GM19463 (cell line): Measurements from ENCODE around the gene GRIK4.

Source experiments
- ATAC-seq: cut with Tn5 transposase; IDR thresholded peaks from one replicate; pipeline ENCODE4 v1.9.1; 2021; ENCODE audit warnings: mild to moderate bottlenecking, moderate library complexity; ENCODE audit not compliant: unreplicated experiment

GRIK4 gene

DNA sequence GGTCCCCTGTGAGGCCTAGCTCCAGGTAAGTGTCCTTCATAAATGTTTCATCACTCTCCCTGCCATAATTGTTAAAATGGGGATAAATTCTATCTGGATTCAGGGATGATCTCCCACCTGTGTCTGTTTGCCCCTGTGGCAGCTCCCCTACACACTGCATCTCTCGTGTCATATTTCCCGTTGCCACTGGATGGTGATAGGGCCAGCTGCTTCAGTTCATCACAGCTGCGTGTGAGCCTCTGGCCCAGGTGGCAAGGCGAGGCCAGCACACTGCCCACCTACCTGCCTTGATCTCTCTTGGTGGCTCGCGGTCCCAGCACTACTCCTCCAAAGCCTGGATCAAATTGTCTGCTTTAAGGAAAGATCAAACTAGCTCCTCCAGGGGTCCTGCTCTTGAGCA is 187.4 kb downstream of the GRIK4 start:
- no peak for ATAC-seq

DNA sequence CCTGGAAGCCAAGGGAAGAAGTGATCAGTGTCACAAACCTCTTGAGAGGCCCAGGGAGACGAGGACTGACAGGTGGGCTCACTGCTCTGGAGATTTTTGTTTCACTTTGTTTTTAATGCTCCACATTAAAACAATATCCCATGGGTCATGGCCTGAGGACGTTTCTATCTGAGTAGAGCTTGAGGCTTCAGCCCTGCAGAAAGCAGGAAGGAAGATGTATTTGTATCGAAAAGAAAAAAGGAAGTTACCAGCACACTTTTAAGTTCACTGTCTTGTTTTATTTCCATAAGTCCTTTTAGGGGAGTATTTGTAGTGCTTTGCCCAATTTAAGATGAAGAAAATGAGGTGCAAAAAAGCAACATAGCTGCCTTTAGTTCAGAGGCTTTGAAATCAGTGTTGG is 191.1 kb downstream of the GRIK4 start:
- ATAC-seq = no peak

DNA sequence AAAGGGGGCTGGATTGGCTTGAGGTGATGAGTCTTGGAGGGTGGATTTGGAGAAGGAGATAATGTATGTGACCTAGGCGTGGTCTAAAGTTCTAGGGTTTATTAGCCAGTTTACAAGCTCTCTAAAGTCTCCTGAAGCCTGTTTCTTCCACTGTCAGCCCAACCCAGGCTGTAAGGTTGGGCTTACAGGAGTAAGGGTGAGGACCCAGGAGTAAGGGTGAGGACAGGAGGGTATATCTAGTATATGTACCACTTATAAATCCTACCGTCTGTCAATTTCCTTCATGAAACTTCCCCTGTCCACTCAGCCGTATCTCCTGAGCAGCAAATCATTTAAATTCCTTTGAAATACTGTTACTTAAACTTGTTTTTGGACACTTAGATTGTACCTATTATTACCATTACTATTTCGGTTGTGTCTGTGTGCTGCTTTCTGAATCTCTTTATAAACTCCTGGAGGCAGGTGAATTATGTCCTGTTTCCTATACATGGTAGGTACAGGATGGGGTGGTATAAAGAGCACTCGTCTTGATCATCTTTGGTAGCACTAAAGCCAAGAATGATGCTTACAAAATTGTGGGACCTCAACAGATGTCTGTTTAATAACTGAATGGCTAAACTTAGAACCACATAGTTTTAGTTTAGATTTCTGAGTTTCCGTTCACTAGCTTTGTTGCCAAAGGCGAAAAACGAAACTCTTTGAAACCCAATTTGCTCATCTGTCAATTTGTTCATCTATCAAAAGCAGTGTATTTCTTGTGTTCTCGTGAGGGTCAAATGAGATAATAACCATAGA is 192.0 kb downstream of the GRIK4 start:
- ATAC-seq = peak; percentile 70

DNA sequence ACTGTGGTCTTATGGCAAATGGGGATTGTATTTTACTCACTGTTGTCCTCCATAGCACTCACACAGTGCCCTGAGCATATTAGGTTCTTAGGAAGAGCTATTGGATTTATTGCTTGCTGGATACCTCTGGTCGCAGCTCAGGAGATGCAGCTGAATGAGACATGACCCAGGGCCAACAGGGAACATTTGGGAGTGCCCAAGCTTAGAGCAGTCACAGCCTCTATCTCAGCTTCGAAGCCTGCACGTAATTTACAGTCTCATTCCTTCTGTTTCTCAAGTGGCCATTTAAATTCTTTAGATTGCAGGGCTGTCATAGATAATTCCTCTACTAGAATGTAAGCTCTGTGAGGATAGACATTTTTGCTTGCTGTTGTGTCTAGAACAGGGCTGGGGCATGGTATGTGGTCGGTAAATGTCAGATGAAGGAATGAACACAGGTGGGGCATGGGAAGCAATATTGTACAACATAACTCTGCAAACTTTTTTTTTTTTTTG is 192.8 kb downstream of the GRIK4 start:
- ATAC-seq = peak; percentile 19

DNA sequence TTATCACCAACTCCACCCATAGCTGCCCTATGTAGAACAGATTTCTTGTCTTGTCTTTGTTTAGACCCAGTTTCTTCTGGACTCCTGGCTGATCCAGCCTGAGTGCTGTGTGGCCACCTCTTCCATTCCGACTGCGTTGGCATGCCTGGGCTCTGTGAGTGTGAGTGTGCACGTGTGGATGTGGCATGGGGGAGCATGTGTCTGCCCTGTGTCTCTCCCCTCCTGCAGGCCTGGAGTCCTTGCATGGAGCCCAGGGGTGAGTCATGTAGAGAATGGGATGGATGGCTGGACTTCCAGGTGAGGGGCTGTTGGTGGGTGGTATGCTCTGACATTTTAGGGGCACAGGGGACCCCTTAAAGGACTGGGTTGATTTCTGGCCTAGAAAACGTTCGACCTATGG is 194.7 kb downstream of the GRIK4 start:
- ATAC-seq = no peak

DNA sequence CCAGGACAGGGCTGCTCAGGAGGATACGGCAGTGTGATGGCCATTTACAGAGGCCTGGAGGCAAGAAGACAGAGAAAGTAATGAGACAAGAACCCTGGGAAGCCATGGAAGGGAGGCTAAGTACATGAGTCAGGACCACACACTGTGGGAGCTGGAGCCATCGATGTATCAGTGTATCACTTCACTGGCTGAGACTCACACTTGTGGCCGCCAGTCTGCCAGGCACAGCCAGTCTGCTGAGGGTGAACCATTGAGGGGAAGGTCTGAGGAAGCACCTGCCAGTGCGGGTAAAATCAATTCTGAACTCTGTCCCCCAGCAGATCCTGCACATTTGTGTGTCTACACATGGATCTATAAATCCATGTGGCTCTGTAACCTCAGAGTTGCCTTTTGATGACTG is 195.6 kb downstream of the GRIK4 start:
- no peak for ATAC-seq

DNA sequence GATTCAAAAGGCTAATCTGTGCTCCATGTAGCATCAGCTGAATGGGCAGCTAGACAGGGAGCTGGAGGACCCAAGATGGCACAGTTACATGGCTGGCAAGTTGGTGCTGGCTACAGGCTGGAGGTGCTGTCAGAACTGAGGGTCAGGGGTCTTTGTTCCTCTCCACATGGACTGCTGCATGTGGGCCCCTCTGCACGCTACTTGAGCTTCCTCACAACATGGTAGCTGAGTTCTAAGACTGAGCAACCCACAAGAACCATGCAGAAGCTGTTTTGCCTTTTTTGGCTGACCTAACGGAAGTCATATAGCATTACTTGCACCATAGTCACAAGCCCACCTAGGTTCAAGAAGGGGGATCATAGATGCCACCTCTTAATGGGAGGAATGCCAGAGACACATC is 196.1 kb downstream of the GRIK4 start:
- ATAC-seq = no peak

DNA sequence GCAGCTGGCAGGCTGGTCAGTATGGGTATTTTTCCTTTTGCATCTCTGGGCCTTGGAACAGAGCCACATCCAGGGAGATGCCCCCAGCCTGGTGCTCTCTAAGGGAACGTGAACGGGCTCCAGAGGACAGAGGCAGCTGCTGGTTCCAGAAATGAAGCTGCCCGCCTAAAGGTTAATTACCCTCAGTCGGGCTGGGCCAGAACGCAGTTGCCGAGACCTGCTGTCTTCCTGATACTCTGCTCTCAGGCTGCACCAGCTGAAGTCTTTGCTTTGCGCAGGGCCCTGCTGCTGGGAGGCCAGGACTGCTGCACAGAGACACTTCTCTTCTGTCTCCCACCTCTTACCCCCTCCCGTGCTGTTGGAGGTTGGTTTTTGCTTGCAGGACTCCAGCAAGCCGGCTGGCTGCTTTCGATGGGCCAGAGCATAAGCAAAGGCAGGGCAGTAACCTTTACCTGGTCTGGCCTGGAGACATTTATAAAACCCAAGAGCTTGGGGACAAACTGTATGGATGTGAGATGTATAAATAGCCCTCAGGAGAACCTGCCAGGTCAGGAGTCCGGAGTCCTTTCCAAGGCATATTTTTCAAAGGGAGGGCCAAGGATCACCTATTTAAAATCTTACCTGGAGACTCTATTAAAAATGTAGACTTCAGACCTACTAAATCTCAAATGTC is 197.1 kb downstream of the GRIK4 start:
- no peak for ATAC-seq

DNA sequence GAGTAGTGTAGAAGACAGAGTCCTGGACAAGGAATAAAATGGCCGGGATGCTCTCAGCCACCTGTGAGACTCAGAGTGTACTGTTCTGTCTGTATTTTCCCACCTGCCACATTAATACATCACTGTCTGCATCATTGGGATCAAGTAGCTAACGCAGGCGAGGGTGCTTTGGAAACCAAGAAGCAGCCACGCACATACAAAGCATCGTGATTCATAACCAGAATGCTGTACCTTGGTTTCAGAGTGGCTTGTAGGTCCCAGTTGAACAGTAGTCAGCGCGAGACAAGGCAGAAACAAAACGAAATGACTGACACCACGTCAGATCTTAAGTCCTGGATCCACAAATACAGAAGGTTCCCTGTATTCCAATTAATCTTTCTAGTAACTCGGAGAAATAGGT is 198.3 kb downstream of the GRIK4 start:
- peak; percentile 81 for ATAC-seq

DNA sequence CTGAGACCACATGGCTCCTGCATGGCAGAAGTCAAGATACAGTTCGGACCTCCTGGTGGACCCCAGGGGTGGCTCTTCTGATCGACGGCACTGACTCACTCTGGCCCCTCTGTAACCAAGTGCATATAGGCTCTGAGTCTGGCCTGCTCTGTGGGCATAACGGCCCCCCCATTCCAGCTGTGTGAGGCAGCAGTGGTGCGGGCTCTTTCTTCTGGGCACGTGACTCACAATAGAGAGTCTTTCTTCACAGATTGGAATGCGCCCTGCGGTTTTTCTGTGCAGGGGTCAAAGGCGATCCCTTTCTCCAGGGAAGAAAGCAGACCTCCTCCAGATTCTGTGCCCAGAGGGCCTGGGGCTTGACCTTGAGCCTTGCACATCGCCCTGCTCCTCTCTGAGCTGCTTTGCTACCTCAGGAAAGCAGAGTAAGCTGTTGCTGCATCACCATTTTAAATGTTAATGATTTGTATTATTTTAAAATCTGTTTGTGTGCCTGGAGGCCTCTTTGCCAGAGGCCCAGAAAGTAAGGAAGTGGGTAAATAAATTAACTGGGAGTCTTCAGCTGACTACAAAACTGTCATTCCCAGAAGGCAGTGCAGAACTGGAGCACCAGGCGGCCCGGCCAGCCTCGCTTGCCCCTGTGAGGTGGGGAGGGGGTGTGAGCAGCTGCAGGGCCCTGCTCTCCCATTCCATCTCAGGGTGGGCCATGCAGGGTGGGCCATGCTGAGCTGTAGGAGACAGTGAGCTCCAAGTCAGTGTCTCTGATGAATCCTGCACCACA is 199.0 kb downstream of the GRIK4 start:
- ATAC-seq = peak; percentile 26

DNA sequence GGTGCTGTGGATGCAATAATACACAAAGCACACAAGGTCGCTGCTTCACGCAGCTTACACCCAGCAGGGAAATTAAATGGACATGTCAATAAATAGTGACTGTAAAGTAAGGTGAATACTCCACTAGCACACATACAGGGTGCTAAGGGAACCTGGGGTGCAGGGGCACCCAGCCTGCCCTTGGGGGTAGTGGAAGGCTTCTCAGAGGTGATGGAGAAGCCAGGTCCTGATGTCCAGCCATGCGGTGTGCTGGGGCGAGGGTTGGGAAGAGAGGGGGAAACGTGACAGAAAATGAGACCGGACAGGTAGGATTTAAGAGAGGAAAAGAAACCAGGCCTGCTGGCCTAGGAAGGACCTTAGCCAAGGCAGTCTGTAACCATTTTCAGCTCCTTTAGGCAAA is 200.5 kb downstream of the GRIK4 start:
- ATAC-seq = no peak

DNA sequence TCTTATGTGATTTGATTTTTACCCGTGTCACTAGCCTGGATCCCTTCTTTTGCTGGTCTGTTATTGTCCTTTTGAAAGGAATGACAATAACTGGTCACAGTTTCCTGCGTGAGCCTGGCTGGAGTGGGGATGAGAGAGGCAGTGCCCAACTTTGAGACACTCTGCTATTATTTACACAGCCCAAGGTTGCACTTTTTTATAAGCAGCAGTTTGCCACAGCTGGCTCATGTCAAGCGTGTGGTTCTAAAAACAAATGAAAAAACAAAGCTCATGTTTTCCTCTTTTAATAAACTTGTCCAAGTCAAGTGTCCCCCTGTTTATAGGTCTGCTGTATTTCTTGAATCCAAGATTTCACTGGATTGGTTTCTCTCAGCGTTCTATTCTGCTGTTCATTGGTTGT is 201.3 kb downstream of the GRIK4 start:
- no peak for ATAC-seq

DNA sequence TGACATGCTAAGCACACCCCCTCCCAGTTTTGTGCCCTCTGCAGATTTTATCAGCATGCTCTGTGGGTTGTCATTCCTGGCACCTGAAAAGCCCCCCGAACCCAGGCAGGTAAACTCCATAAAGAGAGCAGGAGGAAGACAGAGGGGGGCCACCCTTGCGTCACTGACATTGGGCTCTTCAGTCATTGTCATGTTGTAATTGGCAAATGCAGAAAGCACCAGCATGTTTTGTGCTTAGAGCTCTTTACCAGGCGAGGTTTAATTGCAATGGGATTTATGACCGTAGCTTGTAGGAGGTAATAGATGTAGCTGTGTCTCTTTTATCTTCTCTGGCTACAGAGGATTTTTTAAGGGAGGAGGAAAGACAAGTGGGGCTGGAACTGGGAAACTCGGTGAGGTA is 201.7 kb downstream of the GRIK4 start:
- no peak for ATAC-seq

DNA sequence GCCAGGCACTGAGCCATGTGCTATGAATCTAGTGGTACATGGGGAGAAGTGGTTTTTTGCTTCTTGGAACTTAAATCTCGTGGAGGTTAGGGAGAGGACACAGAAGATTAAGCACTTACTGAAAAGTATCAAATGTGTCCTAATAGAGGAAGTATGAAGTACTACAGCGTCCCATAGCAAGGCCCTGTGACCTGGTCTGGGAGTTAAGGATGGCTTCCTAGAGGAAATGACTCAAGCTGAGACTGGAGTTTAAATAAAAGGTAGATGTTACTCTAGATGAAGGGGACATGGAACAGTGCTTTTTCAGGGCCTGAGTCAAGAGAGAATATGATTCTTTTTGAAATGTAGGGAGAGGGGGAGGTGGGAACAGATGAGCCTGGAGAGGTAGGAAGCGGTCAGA is 202.9 kb downstream of the GRIK4 start:
- no peak for ATAC-seq

DNA sequence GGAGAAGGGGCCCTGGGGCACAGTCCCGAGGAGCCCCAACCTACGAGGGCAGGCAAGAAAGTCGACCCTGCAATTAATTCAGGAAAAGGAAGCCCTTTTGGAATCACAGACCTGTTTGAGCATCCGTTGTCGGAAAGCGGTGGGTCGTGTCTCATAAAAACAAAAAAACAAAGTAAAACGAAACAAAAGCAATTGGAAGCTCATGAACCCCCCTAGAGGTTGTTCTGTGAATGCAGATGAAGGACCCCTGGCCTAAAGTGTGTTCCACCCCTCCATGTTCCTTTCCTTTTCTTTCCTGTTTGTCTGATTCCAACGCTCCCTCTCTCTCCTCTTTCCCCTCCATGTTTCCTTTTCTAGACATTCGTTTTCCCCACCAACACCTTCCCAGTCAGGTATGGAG is 203.7 kb downstream of the GRIK4 start:
- no peak for ATAC-seq

DNA sequence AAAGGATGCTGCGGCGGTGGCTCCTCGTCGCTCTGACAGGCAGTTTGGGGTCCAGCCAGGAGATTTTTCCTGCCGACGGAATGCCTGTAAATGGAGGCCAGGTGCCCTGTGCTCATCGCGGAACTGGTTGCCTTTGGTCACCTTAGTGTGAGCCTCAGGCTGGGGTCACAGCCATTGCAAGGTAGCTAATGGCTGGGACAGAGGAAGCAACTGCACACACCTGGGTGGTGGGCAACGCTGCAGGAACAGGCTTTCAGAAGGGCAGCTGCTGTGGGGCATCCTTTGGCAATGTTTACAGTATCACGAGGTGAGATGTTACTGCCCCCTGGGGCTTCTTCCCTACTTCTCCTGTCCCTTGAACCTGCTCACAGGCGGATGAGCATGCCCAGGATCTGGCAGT is 205.5 kb downstream of the GRIK4 start:
- ATAC-seq = no peak

DNA sequence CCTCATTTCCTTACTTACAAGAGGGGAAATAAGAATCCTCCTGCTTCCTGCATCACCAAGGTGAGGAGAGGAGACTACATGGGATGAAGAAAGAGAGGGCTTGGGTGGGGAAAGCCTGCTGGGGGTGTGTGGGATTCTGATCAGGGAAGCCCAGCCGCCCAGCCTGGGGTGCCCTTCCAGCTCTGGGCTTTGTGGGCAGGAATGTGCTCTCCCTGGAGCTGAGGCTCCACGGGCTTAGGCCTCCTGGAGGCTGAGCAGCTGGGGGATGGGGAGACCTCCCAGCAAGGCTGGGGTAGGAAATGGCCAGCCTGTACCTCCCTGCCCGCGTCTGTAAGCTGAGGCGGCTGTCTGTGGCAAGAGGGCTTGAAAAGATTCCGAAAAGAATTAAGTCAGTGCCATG is 206.1 kb downstream of the GRIK4 start:
- no peak for ATAC-seq

DNA sequence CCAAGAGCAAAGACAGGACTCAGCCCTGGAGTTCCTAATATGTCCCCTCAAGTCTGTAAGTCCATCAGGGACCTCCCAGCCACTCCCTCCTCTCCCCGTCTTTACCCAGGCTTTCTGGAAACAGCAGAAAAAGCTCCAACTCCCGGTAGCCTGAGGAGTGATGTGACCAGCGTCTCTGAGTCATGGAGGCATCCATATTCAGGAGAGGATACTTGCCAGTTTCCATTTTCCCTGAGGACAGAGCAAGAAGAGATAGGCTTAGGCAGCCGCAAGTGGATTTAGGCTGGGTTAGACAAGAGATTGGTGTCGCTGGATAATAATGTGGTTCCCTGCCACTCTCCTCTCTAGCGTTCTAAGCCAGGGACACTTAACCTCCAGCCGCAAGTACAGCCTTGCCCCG is 206.6 kb downstream of the GRIK4 start:
- ATAC-seq = no peak

DNA sequence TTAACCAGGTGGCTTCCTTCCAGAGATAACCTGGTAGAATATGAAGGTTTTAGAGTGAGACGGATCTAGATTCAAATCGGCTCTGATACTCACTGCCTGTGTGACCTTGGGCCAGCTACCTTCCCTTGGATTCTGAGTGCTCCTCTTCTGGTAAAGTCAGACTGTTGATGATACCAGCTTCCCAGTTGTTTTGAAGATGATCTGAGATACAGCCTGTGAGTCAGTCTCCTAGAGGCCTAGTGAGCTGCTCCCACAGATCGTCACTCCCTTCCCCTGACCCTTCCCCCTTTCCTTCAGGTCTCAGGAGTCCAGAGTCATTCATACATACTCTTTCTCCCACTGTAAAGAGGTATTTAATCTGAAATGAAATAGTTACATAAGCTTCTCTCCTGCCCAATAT is 207.8 kb downstream of the GRIK4 start:
- no peak for ATAC-seq

DNA sequence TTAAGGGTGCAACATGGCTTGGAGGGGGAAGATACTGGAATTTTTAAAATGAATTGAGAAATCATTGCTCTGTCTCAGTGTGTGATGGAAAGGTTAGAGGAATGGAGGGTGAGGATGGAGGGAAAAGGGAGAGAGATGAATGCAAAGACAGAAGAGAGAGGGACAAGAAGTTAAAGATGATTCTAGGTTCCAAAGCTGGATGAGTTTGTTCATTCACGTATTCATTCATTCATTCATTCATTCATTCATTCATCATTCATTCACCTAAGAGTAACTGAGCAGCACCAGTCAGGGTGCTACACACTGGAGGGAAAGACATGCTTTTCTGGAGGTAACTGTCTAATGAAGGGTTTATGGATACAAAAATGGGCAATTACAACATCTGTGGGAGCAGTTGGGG is 209.2 kb downstream of the GRIK4 start:
- no peak for ATAC-seq

DNA sequence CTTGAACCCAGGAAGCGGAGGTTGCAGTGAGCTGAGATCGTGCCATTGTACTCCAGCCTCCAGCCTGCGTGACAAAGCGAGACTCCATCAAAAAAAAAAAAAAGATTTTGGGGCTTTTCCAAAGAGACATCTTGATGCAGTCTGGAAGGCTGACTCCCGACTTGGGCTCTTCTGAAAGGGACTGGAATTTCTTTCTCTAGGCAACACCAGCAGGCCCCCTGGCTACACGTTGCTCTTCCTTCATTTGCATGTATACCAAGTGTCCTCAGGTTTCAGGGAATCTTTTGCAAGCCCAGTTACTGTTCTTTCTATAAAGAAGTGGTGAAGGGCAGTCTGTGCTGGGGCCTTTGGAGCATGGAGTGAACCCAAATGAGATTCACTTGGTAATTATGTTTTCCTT is 211.0 kb downstream of the GRIK4 start:
- no peak for ATAC-seq

DNA sequence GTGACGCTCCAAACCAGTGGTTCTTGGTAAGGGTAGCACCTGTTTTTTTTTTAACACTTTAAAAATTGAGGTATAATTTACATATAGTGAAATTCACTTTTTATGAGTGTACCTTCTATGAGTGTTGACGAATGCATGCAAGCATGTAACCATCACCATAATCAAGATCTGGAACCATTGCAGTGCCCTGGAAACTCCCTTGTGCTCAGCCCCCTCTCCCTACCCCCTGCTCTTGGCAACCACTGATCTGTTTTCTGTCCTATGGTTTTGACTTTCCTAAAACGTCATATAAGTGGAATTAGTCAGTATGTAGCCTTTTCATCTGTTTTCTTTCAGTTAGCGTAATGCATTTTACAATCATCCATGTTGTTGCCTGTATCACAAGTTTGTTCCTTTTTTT is 212.2 kb downstream of the GRIK4 start:
- no peak for ATAC-seq
